Kidney epithelial cell (primary cell): ENCODE measurements around the gene METRNL. TPM values are rescaled to one million over a fixed set of nuclear protein-coding genes. Genes with fewer than 3 reads are reported as not detected.

Experiments used
- DNase-seq: peaks from one replicate; pipeline ENCODE4 v3.0.0-alpha.2; 2010; ENCODE audit warnings: low read depth
- H3K27me3 ChIP-seq: 2 replicates; pipeline ENCODE4 v1.6.0; 2011; ENCODE audit warnings: low read length; ENCODE audit not compliant: control insufficient read depth, insufficient read depth
- H3K36me3 ChIP-seq: 2 replicates; pipeline ENCODE4 v1.5.1; 2011; ENCODE audit warnings: low read length; ENCODE audit not compliant: control insufficient read depth, insufficient read depth
- H3K4me3 ChIP-seq: 2 replicates; pipeline ENCODE4 v1.5.1; 2011; ENCODE audit warnings: low read depth, mild to moderate bottlenecking, control low read depth, low read length
- total RNA-seq: library from RNA; depleted of rRNA; stranded (reverse); fragments of >200 nt; gene quantifications from 2 replicates; pipeline ENCODE4 v1.2.3, GENCODE V29; 2015
- TF ChIP-seq, protein P1 (sequence below): IDR thresholded peaks from 2 replicates; pipeline ENCODE4 v1.5.1; 2011; ENCODE audit warnings: mild to moderate bottlenecking, moderate library complexity, low read length, control low read depth, inconsistent platforms; ENCODE audit not compliant: insufficient read depth, poor library complexity, severe bottlenecking

METRNL gene
- total RNA-seq, 1 donor from 2014 or later = 91.5 TPM

GRCh38 chr17:83114706-83115105, 35.3 kb downstream of the METRNL start:
- TF ChIP-seq, protein P1, sequence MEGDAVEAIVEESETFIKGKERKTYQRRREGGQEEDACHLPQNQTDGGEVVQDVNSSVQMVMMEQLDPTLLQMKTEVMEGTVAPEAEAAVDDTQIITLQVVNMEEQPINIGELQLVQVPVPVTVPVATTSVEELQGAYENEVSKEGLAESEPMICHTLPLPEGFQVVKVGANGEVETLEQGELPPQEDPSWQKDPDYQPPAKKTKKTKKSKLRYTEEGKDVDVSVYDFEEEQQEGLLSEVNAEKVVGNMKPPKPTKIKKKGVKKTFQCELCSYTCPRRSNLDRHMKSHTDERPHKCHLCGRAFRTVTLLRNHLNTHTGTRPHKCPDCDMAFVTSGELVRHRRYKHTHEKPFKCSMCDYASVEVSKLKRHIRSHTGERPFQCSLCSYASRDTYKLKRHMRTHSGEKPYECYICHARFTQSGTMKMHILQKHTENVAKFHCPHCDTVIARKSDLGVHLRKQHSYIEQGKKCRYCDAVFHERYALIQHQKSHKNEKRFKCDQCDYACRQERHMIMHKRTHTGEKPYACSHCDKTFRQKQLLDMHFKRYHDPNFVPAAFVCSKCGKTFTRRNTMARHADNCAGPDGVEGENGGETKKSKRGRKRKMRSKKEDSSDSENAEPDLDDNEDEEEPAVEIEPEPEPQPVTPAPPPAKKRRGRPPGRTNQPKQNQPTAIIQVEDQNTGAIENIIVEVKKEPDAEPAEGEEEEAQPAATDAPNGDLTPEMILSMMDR = no peak
- H3K36me3 ChIP-seq = no peaks in the 10 kb centered on the region
- no peak overlapping the region for H3K4me3 ChIP-seq
- no peak for DNase-seq
- peaks cover 21% of the 10 kb centered on the region for H3K27me3 ChIP-seq

- no peak overlapping the region for H3K4me3 ChIP-seq
- DNase-seq = no peak
- no peaks in the 10 kb centered on the region for H3K36me3 ChIP-seq
- H3K27me3 ChIP-seq = peaks cover 21% of the 10 kb centered on the region
- TF ChIP-seq, protein P1 = no peak
Measured at GRCh38 chr17:83115202-83115651, 35.8 kb downstream of the METRNL start.

- Histone ChIP-seq H3K4me3 (no peak overlapping the region), H3K27me3 (peaks cover 23% of the 10 kb centered on the region), H3K36me3 (no peaks in the 10 kb centered on the region)
- TF ChIP-seq, protein P1 = no peak
- no peak for DNase-seq
Measured at GRCh38 chr17:83115832-83116231, 36.4 kb downstream of the METRNL start.

- TF ChIP-seq, protein P1 = no peak
- Histone ChIP-seq H3K4me3 (no peak overlapping the region), H3K27me3 (peaks cover 23% of the 10 kb centered on the region), H3K36me3 (no peaks in the 10 kb centered on the region)
- DNase-seq = no peak
Measured at GRCh38 chr17:83116311-83116771, 36.9 kb downstream of the METRNL start.

DNA sequence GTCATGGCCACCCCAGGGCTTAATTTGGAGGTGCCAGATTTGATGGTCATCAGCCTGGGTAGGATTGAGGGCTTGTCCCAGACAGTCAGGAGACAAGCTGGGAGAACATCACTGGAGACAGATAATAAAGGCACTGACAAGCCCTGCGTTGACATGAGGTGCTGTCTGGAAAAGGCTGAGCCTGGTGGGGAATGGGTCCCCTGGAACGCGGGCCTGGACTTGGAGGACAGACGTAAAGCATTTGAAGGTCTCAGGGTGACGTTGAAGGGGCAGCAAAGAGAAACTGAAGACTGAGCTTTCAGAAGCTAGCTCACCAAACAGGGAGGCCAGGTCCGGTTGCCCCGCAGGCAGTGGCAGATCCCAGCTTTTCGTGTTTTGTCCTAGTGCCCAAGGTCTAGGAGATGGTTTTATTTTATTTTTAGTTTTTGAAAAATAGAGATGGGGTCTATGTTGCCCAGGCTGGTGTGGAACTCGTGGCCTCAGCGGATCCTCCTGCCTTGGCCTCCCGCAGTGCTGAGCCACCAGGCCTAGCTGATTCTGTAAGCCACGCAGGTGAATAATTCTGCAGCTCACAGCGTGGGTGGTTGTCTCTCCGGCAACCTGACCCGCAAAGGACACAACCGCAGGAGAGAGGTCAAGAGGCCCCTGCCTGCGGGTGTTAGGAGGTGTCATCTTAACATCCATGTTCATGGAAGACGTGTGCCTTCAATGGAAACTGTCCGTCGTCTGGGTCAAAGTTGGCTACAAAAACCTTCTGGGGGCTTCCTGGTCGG, 37.6 kb downstream of the METRNL start:
- H3K27me3 ChIP-seq = peaks cover 22% of the 10 kb centered on the region

More for the DNA sequence above, 37.6 kb downstream of the METRNL start:
- Histone ChIP-seq H3K36me3 (no peaks in the 10 kb centered on the region), H3K4me3 (no peak overlapping the region)
- TF ChIP-seq, protein P1 = no peak
- DNase-seq = no peak
